Peyer's patch (tissue), 4 donors: Measurements from ENCODE around the gene WASF3. TPM values are rescaled to one million over a fixed set of nuclear protein-coding genes. Genes with fewer than 3 reads are reported as not detected.

ENCODE experiments used
- DNase-seq, 3 donors: peaks; one replicate each; pipeline ENCODE4 v3.0.0-alpha.2; 2017 to 2019
- H3K27ac ChIP-seq, 4 donors: fragments of 200-600 bp; sonication (generic); one replicate each; pipeline ENCODE4 v1.5.1; 2016 to 2019
- H3K27me3 ChIP-seq, 2 donors: fragments of 200-600 bp; sonication (generic); one replicate each; pipeline ENCODE4 v1.5.1; 2019
- H3K36me3 ChIP-seq, 3 donors: fragments of 200-600 bp; sonication (generic); one replicate each; pipeline ENCODE4 v1.5.1; 2016 to 2019
- H3K4me1 ChIP-seq, 4 donors: fragments of 200-600 bp; sonication (generic); one replicate each; pipeline ENCODE4 v1.5.1; 2016 to 2019
- H3K4me3 ChIP-seq, 4 donors: fragments of 200-600 bp; sonication (generic); 1 replicate in 3 of 4; 2 replicates in 1 of 4; pipeline ENCODE4 v1.5.1; 2016 to 2019; ENCODE audit warnings: mild to moderate bottlenecking in 1 of 4
- H3K9me3 ChIP-seq, 4 donors: fragments of 200-600 bp; sonication (generic); one replicate each; pipeline ENCODE4 v1.5.1; 2016 to 2019; ENCODE audit warnings: mild to moderate bottlenecking in 1 of 4
- POLR2A ChIP-seq, 2 donors: fragments of 450-650 bp; IDR thresholded peaks; one replicate each; pipeline ENCODE4 v1.5.1; 2017; ENCODE audit warnings: antibody characterized with exemption in 2 of 2, mild to moderate bottlenecking in 2 of 2, moderate library complexity in 2 of 2
- total RNA-seq, 4 donors: library from RNA; depleted of rRNA; stranded (reverse); fragments of >200 nt; gene quantifications; one replicate each; pipeline ENCODE4 v1.1.0, GENCODE V29; 2016
- TF ChIP-seq, protein P1 (sequence below), 6 experiments: fragments of 450-650 bp in 4 of 6; fragments of 200-600 bp in 2 of 6; sonication (generic) in 1 of 6; IDR thresholded peaks; one replicate each; pipeline ENCODE4 v1.5.1; 2017 to 2019; ENCODE audit warnings: antibody characterized with exemption in 6 of 6, mild to moderate bottlenecking in 3 of 6, moderate library complexity in 1 of 6

The WASF3 gene
- total RNA-seq, 4 donors from 2014 or later: 1.1 to 23.9 (median 2.7) TPM

DNA sequence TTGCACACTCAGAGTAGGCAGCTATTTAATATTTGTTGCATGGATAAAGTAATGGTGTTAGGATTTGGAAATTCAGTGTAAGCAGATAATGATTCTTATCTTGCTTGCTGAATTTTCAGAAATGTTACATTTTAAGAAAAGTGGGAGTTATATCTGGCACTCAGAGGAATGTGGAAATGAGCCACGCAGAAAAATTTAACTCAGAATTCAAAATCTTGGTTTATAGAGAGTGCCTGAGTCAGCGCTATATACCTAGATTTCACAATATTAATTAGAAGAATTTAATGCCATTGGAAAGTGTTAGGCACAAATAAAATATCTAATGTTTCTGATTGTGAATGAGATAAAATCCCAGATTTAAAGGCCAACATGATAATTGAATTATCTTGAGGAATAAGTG, 106.8 kb downstream of the WASF3 start:
- no peak overlapping the region for H3K4me3 ChIP-seq
- DNase-seq: no peak
- no peaks in the 10 kb centered on the region for H3K36me3 ChIP-seq
- H3K27me3 ChIP-seq: no peaks in the 10 kb centered on the region
- H3K4me1 ChIP-seq: no peaks in the 10 kb centered on the region
- H3K27ac ChIP-seq: no peak overlapping the region
- no peak for TF ChIP-seq POLR2A (IDR thresholded peaks at IDR 0.05)
- TF ChIP-seq, protein P1, sequence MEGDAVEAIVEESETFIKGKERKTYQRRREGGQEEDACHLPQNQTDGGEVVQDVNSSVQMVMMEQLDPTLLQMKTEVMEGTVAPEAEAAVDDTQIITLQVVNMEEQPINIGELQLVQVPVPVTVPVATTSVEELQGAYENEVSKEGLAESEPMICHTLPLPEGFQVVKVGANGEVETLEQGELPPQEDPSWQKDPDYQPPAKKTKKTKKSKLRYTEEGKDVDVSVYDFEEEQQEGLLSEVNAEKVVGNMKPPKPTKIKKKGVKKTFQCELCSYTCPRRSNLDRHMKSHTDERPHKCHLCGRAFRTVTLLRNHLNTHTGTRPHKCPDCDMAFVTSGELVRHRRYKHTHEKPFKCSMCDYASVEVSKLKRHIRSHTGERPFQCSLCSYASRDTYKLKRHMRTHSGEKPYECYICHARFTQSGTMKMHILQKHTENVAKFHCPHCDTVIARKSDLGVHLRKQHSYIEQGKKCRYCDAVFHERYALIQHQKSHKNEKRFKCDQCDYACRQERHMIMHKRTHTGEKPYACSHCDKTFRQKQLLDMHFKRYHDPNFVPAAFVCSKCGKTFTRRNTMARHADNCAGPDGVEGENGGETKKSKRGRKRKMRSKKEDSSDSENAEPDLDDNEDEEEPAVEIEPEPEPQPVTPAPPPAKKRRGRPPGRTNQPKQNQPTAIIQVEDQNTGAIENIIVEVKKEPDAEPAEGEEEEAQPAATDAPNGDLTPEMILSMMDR (IDR thresholded peaks at IDR 0.05): no peak
- H3K9me3 ChIP-seq: no peaks in the 10 kb centered on the region

DNA sequence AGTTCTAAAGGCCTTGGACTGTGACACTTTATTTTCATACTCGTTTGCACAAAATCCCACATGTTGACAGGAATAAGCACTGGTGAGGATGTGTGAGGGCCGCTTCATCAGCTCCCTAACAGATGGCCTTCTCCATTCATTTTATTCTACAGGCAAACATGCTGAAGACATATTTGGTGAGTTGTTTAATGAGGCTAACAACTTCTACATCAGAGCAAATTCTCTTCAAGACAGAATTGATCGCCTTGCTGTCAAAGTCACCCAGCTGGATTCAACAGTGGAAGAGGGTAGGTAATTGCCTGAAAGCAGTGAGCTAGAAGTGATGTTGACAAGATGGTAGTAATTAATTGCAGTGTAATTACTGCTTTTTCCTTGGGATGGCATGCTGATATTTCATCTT, 107.4 kb downstream of the WASF3 start:
- no peaks in the 10 kb centered on the region for H3K4me1 ChIP-seq
- TF ChIP-seq, protein P1 (IDR thresholded peaks at IDR 0.05): no peak
- H3K4me3 ChIP-seq: no peak overlapping the region
- H3K27ac ChIP-seq: no peak overlapping the region
- no peaks in the 10 kb centered on the region for H3K27me3 ChIP-seq
- no peak for DNase-seq
- no peaks in the 10 kb centered on the region for H3K36me3 ChIP-seq
- H3K9me3 ChIP-seq: no peaks in the 10 kb centered on the region

DNA sequence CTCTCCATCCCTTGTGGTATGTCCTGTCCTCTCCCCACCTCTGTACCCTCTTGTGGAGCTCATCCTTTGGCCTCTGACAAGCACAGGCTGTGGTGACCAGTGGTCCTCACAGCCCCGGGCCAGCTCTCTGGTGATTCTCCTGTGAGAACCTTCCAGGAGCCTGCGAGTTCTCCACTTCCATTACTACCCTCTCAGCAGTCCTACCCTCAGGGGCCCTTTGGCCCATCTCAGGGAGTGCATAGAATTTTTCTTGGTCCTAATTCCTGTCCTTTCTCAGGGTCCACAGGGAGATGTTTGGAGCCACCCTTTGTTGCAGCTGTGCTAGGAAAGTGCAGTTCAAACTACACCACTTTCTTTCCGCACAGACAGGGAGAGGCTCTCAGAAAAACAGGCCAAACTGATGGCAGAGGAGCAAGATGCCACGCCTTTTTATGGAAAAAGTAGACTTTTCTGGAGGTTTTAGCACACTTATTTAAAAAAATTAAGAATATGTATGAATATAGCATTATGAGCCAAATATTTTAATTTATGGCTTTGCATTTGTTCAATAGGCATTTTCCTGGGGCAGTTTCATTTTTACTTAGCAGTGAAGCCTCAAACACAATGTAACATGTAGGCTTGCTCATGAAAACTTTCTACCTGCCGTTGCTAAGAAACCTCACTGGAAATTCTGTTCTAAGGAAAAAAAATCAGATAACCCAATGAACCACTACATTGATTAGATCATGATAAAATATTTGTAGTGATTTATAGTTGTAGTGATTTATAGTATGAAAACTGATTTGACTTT, 111.1 kb downstream of the WASF3 start:
- Histone ChIP-seq H3K27me3 (no peaks in the 10 kb centered on the region), H3K36me3 (no peaks in the 10 kb centered on the region), H3K27ac (no peak overlapping the region), H3K4me3 (no peak overlapping the region), H3K9me3 (no peaks in the 10 kb centered on the region), H3K4me1 (no peaks in the 10 kb centered on the region)
- TF ChIP-seq, protein P1 (IDR thresholded peaks at IDR 0.05): no peak
- TF ChIP-seq POLR2A (IDR thresholded peaks at IDR 0.05): no peak
- no peak for DNase-seq

DNA sequence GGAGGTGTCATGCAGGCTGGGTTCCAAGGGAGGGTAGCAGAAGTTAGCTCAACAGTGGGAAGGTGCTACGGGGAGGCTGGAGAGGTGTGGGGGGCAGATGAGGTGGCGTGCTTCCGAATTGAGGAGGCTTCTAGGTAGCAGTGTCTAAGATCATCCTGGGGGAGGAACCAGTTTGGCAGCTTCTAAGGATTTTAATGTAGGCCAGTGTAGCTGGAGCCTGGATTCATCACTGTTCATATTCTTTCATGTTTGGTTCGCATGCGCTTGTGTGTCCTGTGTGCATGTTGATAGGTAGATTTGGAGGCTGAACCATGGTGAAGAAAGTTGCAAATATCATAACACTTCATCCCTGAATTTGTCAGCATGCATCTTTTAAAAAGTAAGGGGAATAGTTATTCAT, 116.4 kb downstream of the WASF3 start:
- Histone ChIP-seq H3K4me3 (no peak overlapping the region), H3K36me3 (no peaks in the 10 kb centered on the region), H3K27ac (no peak overlapping the region), H3K4me1 (no peaks in the 10 kb centered on the region), H3K27me3 (no peaks in the 10 kb centered on the region), H3K9me3 (no peaks in the 10 kb centered on the region)
- TF ChIP-seq, protein P1 (IDR thresholded peaks at IDR 0.05): no peak
- TF ChIP-seq POLR2A (IDR thresholded peaks at IDR 0.05): no peak
- DNase-seq: no peak

DNA sequence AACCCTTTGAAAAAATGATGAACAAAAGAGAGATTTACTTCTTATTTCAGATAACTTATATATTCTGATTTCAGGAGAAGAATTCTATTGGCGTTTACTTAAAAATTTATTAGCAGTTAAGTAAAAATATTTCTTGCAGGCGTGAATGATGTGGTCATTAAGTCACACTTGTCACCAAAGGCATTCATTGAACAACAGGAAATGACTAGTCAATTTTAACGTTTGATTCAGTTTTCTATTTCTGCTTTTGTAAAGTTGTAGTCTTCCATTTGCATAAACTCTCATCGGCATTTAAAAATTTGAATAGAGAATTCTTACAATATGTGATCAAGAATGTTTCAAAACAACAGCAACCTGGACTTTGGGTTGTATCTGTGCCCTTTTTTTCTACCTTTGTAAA, 119.7 kb downstream of the WASF3 start:
- Histone ChIP-seq H3K36me3 (no peaks in the 10 kb centered on the region), H3K4me1 (no peaks in the 10 kb centered on the region), H3K9me3 (no peaks in the 10 kb centered on the region), H3K4me3 (no peak overlapping the region), H3K27ac (no peak overlapping the region), H3K27me3 (no peaks in the 10 kb centered on the region)
- TF ChIP-seq POLR2A (IDR thresholded peaks at IDR 0.05): no peak
- TF ChIP-seq, protein P1 (IDR thresholded peaks at IDR 0.05): no peak
- no peak for DNase-seq
